ENCODE measurements around the gene TSPAN17. TPM values are rescaled to one million over a fixed set of nuclear protein-coding genes. Genes with fewer than 3 reads are reported as not detected.

Gene TSPAN17
- polyA plus RNA-seq, 5 donors, result 25.2 to 38.3 (median 32.8) TPM

GRCh38 chr5:176639208-176639607 lies 8.1 kb upstream of the TSPAN17 start:
- DNase-seq, result no peak

GRCh38 chr5:176639981-176640380 lies 7.3 kb upstream of the TSPAN17 start:
- DNase-seq, result peak in 1 of 2 donors; percentile 41

GRCh38 chr5:176640616-176641015 lies 6.7 kb upstream of the TSPAN17 start:
- no peak for DNase-seq

- DNase-seq, result no peak
These were observed 4.4 kb upstream of the TSPAN17 start for GRCh38 chr5:176642675-176643490.

- no peak for DNase-seq
These were observed 3.6 kb upstream of the TSPAN17 start for GRCh38 chr5:176643491-176644219.

- DNase-seq, result no peak
These were observed 3.0 kb upstream of the TSPAN17 start for GRCh38 chr5:176644294-176644693.

- no peak for DNase-seq
These were observed 2.2 kb upstream of the TSPAN17 start for GRCh38 chr5:176644878-176645670.

GRCh38 chr5:176646049-176646706 lies 1.1 kb upstream of the TSPAN17 start:
- DNase-seq, result no peak

GRCh38 chr5:176646707-176647029 lies 616 bp upstream of the TSPAN17 start:
- DNase-seq, result no peak

GRCh38 chr5:176647843-176648473 lies 674 bp downstream of the TSPAN17 start:
- peak in 1 of 2 donors; percentile 52 for DNase-seq

- DNase-seq, result no peak
These were observed 1.4 kb downstream of the TSPAN17 start for GRCh38 chr5:176648474-176649194.

- DNase-seq, result no peak
These were observed 3.1 kb downstream of the TSPAN17 start for GRCh38 chr5:176650354-176650884.

GRCh38 chr5:176651472-176651980 lies 4.2 kb downstream of the TSPAN17 start:
- no peak for DNase-seq

- DNase-seq, result no peak
These were observed 4.9 kb downstream of the TSPAN17 start for GRCh38 chr5:176652136-176652535.

- no peak for DNase-seq
These were observed 6.4 kb downstream of the TSPAN17 start for GRCh38 chr5:176653401-176654385.

GRCh38 chr5:176654856-176655255 lies 7.6 kb downstream of the TSPAN17 start:
- no peak for DNase-seq

- DNase-seq, result no peak
These were observed 9.2 kb downstream of the TSPAN17 start for GRCh38 chr5:176656467-176656990.

- peak in 1 of 2 donors; percentile 48 for DNase-seq
These were observed 10.8 kb downstream of the TSPAN17 start for GRCh38 chr5:176658007-176658599.

Data from right lung (tissue), 5 donors.